IMR-90 (cell line): ENCODE data around the gene TP53BP2. TPM values are rescaled to one million over a fixed set of nuclear protein-coding genes. Genes with fewer than 3 reads are reported as not detected.

Source experiments
- ATAC-seq: fragments of 200-7000 bp; cut with Tn5 transposase; 2 replicates; pipeline ENCODE4 v1.9.1; 2020; ENCODE audit warnings: low read depth, mild to moderate bottlenecking, moderate library complexity
- BruUV-seq: library from RNA; stranded (reverse); fragments of 400-500 nt; replicated peaks from 2 replicates; lab custom pipeline; 2021; lab: Mats Ljungman, UMichigan
- CTCF ChIA-PET: fragments of 300-600 bp; formaldehyde crosslinking; extraction: SDS; loops from one replicate; lab custom pipeline; 2021; ENCODE audit warnings: antibody characterized with exemption; lab: Yijun Ruan, JAX
- POLR2A ChIA-PET: fragments of 300-600 bp; sonication (Branson Sonifier 250); formaldehyde crosslinking; loops from one replicate; lab custom pipeline; 2022; ENCODE audit warnings: antibody characterized with exemption; ENCODE audit not compliant: unreplicated experiment; lab: Charles Lee
- DNase-seq: peaks from one replicate; pipeline ENCODE4 v3.0.0; 2013
- H2AFZ ChIP-seq: replicated peaks from 2 replicates; pipeline ENCODE3; 2013; ENCODE audit warnings: low read length, mild to moderate bottlenecking; ENCODE audit not compliant: poor library complexity
- H2AK5ac ChIP-seq: 2 replicates; pipeline ENCODE4 v1.6.1; 2013; ENCODE audit warnings: low read depth, low read length, inconsistent platforms
- H2AK9ac ChIP-seq: replicated peaks from 2 replicates; pipeline ENCODE3; 2013; ENCODE audit warnings: mild to moderate bottlenecking, low read depth, low read length, moderate library complexity; ENCODE audit not compliant: poor library complexity
- H2BK120ac ChIP-seq: 2 replicates; pipeline ENCODE4 v1.6.1; 2013; ENCODE audit warnings: low read depth, low read length, inconsistent platforms
- H2BK15ac ChIP-seq: 3 replicates; pipeline ENCODE4 v1.6.1; 2013; ENCODE audit warnings: low read depth, low read length, inconsistent platforms
- H2BK20ac ChIP-seq: 2 replicates; pipeline ENCODE4 v1.6.1; 2013; ENCODE audit warnings: low read depth, mild to moderate bottlenecking, inconsistent platforms, low read length, moderate library complexity
- H2BK5ac ChIP-seq: 2 replicates; pipeline ENCODE4 v1.6.1; 2013; ENCODE audit warnings: mild to moderate bottlenecking, low read depth, low read length, inconsistent platforms; ENCODE audit not compliant: poor library complexity, severe bottlenecking
- H3K14ac ChIP-seq: replicated peaks from 2 replicates; pipeline ENCODE4 v1.6.1; 2013; ENCODE audit warnings: low read depth, low read length, inconsistent platforms
- H3K18ac ChIP-seq: 2 replicates; pipeline ENCODE4 v1.6.1; 2013; ENCODE audit warnings: low read depth, low read length, control low read depth
- H3K23ac ChIP-seq: 2 replicates; pipeline ENCODE4 v1.6.1; 2013; ENCODE audit warnings: low read depth, low read length, inconsistent platforms
- H3K27ac ChIP-seq: 2 replicates; pipeline ENCODE4 v1.5.1; 2013; ENCODE audit warnings: mild to moderate bottlenecking, control low read depth, low read length; ENCODE audit not compliant: insufficient read depth
- H3K27me3 ChIP-seq: 2 replicates; pipeline ENCODE4 v1.6.1; 2013; ENCODE audit warnings: low read length; ENCODE audit not compliant: control insufficient read depth, insufficient read depth
- H3K36me3 ChIP-seq: 2 replicates; pipeline ENCODE4 v1.6.1; 2013; ENCODE audit warnings: low read length, mixed read lengths; ENCODE audit not compliant: control insufficient read depth, insufficient read depth
- H3K4ac ChIP-seq: 2 replicates; pipeline ENCODE4 v1.6.1; 2013; ENCODE audit warnings: low read depth, low read length, inconsistent platforms
- H3K4me1 ChIP-seq: 2 replicates; pipeline ENCODE4 v1.6.1; 2013; ENCODE audit warnings: low read length, mixed read lengths; ENCODE audit not compliant: control insufficient read depth, insufficient read depth
- H3K4me2 ChIP-seq: 2 replicates; pipeline ENCODE4 v1.6.1; 2013; ENCODE audit warnings: low read depth, mild to moderate bottlenecking, control low read depth, low read length, moderate library complexity
- H3K4me3 ChIP-seq: 2 replicates; pipeline ENCODE4 v1.5.1; 2013; ENCODE audit warnings: low read depth, mild to moderate bottlenecking, control low read depth, low read length, moderate library complexity; ENCODE audit not compliant: insufficient read depth
- H3K56ac ChIP-seq: 2 replicates; pipeline ENCODE4 v1.6.1; 2013; ENCODE audit warnings: low read length, inconsistent platforms; ENCODE audit not compliant: insufficient read depth; ENCODE audit errors: extremely low read depth
- H3K79me1 ChIP-seq, 2 experiments: 2 replicates each; pipeline ENCODE4 v1.6.1; 2013; ENCODE audit warnings: low read length in 2 of 2, inconsistent platforms in 1 of 2, low read depth in 1 of 2
- H3K9ac ChIP-seq: 2 replicates; pipeline ENCODE4 v1.6.1; 2013; ENCODE audit warnings: low read depth, low read length, control low read depth
- H3K9me1 ChIP-seq: 2 replicates; pipeline ENCODE4 v1.6.1; 2013; ENCODE audit warnings: low read length, inconsistent platforms; ENCODE audit not compliant: insufficient read depth
- H3K9me3 ChIP-seq: 2 replicates; pipeline ENCODE4 v1.6.1; 2013; ENCODE audit warnings: low read length; ENCODE audit not compliant: control insufficient read depth, insufficient read depth
- H4K20me1 ChIP-seq: 2 replicates; pipeline ENCODE4 v1.6.1; 2013; ENCODE audit warnings: low read length, inconsistent platforms; ENCODE audit not compliant: insufficient read depth
- H4K5ac ChIP-seq: 2 replicates; pipeline ENCODE4 v1.6.1; 2013; ENCODE audit warnings: mild to moderate bottlenecking, low read depth, low read length, control low read depth
- H4K8ac ChIP-seq, 2 experiments: 2 replicates each; pipeline ENCODE4 v1.6.1; 2013; ENCODE audit warnings: low read depth in 2 of 2, low read length in 2 of 2, control low read depth in 1 of 2, inconsistent platforms in 1 of 2
- H4K91ac ChIP-seq: 2 replicates; pipeline ENCODE4 v1.6.1; 2013; ENCODE audit warnings: low read depth, low read length, inconsistent platforms; ENCODE audit not compliant: insufficient read depth
- BHLHE40 ChIP-seq: fragments of 150-350 bp; IDR thresholded peaks from 2 replicates; pipeline ENCODE4 v1.6.1; 2016; ENCODE audit warnings: mild to moderate bottlenecking, low read depth, low read length
- CEBPB ChIP-seq: IDR thresholded peaks from 2 replicates; pipeline ENCODE4 v1.6.1; 2012; ENCODE audit warnings: low read depth, low read length, improper control_type of control experiment
- CHD1 ChIP-seq: IDR thresholded peaks from 2 replicates; pipeline ENCODE4 v1.6.1; 2012; ENCODE audit warnings: low read depth, low read length, improper control_type of control experiment
- FOS ChIP-seq: fragments of 150-350 bp; IDR thresholded peaks from 2 replicates; pipeline ENCODE4 v1.6.1; 2016; ENCODE audit warnings: low read depth, low read length
- MAFK ChIP-seq: IDR thresholded peaks from 2 replicates; pipeline ENCODE4 v1.6.1; 2012; ENCODE audit warnings: low read depth, low read length, improper control_type of control experiment
- MAZ ChIP-seq: IDR thresholded peaks from 2 replicates; pipeline ENCODE4 v1.6.1; 2012; ENCODE audit warnings: low read depth, mild to moderate bottlenecking, low read length, improper control_type of control experiment, moderate library complexity, borderline replicate concordance
- NFE2L2 ChIP-seq: fragments of 150-350 bp; IDR thresholded peaks from 2 replicates; pipeline ENCODE4 v1.6.1; 2016; ENCODE audit warnings: low read depth, mild to moderate bottlenecking, low read length
- POLR2A ChIP-seq: IDR thresholded peaks from 2 replicates; pipeline ENCODE4 v1.6.1; 2012; ENCODE audit warnings: mild to moderate bottlenecking, low read depth, low read length
- RAD21 ChIP-seq: IDR thresholded peaks from 2 replicates; pipeline ENCODE4 v1.6.1; 2012; ENCODE audit warnings: low read length, improper control_type of control experiment
- RCOR1 ChIP-seq: IDR thresholded peaks from 2 replicates; pipeline ENCODE4 v1.6.1; 2012; ENCODE audit warnings: mild to moderate bottlenecking, low read length, improper control_type of control experiment; ENCODE audit not compliant: insufficient replicate concordance
- RFX5 ChIP-seq: IDR thresholded peaks from 2 replicates; pipeline ENCODE4 v1.8.0; 2012; ENCODE audit warnings: low read depth, mild to moderate bottlenecking, low read length, moderate library complexity
- SMC3 ChIP-seq: fragments of 150-350 bp; IDR thresholded peaks from 2 replicates; pipeline ENCODE4 v1.6.1; 2016; ENCODE audit warnings: low read depth, mild to moderate bottlenecking, antibody characterized with exemption, low read length, moderate library complexity
- USF2 ChIP-seq: fragments of 150-350 bp; IDR thresholded peaks from 2 replicates; pipeline ENCODE4 v1.6.1; 2017; ENCODE audit warnings: mild to moderate bottlenecking, antibody characterized with exemption, low read length, low read depth
- WGBS, 2 experiments: methylation state at CpG; one replicate each; pipeline versions ENCODE4 v1.1.5 to v1.1.7; 2013; ENCODE audit warnings: missing lambda C conversion rate in 2 of 2; ENCODE audit not compliant: insufficient read length in 1 of 2; ENCODE audit errors: extremely low coverage in 2 of 2; 5-methylcytosine and 5-hydroxymethylcytosine counted together
- dilution Hi-C: fragments of 300-500 bp; cut with HindIII; formaldehyde crosslinking; loops from one replicate; pipeline ENCODE4 v1.14.3; 2018; ENCODE audit warnings: low sequenced_read_pairs; ENCODE audit not compliant: unreplicated experiment
- in situ Hi-C: fragments of 300-500 bp; cut with MboI; formaldehyde crosslinking; loops from 3 replicates; pipeline ENCODE4 v1.14.3; 2019; ENCODE audit warnings: low sequenced_read_pairs, inconsistent platforms, mixed read lengths
- intact Hi-C: fragments of 100-400 bp; cut with micrococcal nuclease; formaldehyde crosslinking; loops from 2 replicates; pipeline ENCODE4 v1.10.0; 2022
- polyA plus RNA-seq, 3 experiments: library from polyadenylated mRNA; depleted of rRNA; stranded (reverse); fragments of >200 nt; gene quantifications; 2 replicates each; pipeline ENCODE4 v1.2.3, GENCODE V29; 2012; ENCODE audit warnings: low replicate concordance in 1 of 3
- total RNA-seq: library from RNA; depleted of rRNA; stranded (reverse); fragments of >200 nt; gene quantifications from 2 replicates; pipeline ENCODE4 v1.2.3, GENCODE V29; 2012
- TF ChIP-seq, protein P1 (sequence below): fragments of 150-350 bp; IDR thresholded peaks from 2 replicates; pipeline ENCODE4 v1.6.1; 2016; ENCODE audit warnings: low read depth, mild to moderate bottlenecking, low read length, moderate library complexity, borderline replicate concordance
- TF ChIP-seq, protein P2 (sequence below): conservative IDR thresholded peaks from 2 replicates; pipeline ENCODE4 v1.5.1; 2012; ENCODE audit warnings: mild to moderate bottlenecking, low read depth, low read length, improper control_type of control experiment

TP53BP2 gene
- total and polyA plus RNA-seq, 2 of the 4 experiments (the other 2 are of a cell fraction): 19.9 to 35.0 TPM

DNA sequence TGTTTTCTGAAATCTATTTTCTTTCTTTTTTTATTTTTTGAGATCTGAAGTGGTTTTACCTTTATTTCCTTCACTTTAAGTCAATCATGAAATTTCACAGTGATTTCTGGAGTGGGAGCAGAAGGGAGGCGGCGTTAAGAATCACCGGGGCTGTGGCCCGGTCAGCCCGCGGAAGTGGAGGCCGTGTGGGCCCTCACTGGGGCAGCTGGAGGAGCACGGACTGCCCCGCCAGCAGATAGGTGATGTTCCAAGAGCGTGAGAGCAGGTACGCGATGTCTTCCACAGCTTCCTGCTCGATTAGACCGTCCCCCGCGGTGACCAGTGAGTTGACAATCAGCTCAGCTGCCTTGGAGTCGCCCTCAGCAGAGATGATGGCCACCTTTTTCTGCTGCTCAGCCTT lies 10.6 kb upstream of the TP53BP2 start:
- Histone ChIP-seq H3K9ac (no peak overlapping the region), H4K20me1 (no peaks in the 10 kb centered on the region), H3K27ac (no peak overlapping the region), H3K18ac (no peak overlapping the region), H4K91ac (no peak overlapping the region), H3K23ac (no peak overlapping the region), H3K4me3 (no peak overlapping the region), H3K79me1 (no peaks in the 10 kb centered on the region), H3K9me1 (peaks cover 5% of the 10 kb centered on the region; the same call in 1 of the 2 replicates), H2AFZ (no peak overlapping the region), H3K27me3 (peaks cover 15% of the 10 kb centered on the region), H4K5ac (no peak overlapping the region), H2BK20ac (no peak overlapping the region), H2AK5ac (no peak overlapping the region), H2BK15ac (no peak overlapping the region), H3K4me1 (peaks cover 4% of the 10 kb centered on the region), H3K56ac (no peak overlapping the region), H4K8ac (no peak overlapping the region), H3K36me3 (no peaks in the 10 kb centered on the region), H2BK120ac (no peak overlapping the region), H2BK5ac (no peak overlapping the region), H3K14ac (no peak overlapping the region), H2AK9ac (no peak overlapping the region), H3K9me3 (no peaks in the 10 kb centered on the region), H3K4me2 (no peak overlapping the region), H3K4ac (no peak overlapping the region)
- in situ Hi-C loops: no loop called here
- intact Hi-C loops: no loop called here
- ChIA-PET CTCF (no interaction called here), POLR2A (no interaction called here)
- DNase-seq: no peak
- no peak for ATAC-seq
- TF ChIP-seq RFX5: no peak
- no peak for TF ChIP-seq RAD21
- no peak for TF ChIP-seq FOS
- no peak for TF ChIP-seq MAFK
- TF ChIP-seq, protein P1, sequence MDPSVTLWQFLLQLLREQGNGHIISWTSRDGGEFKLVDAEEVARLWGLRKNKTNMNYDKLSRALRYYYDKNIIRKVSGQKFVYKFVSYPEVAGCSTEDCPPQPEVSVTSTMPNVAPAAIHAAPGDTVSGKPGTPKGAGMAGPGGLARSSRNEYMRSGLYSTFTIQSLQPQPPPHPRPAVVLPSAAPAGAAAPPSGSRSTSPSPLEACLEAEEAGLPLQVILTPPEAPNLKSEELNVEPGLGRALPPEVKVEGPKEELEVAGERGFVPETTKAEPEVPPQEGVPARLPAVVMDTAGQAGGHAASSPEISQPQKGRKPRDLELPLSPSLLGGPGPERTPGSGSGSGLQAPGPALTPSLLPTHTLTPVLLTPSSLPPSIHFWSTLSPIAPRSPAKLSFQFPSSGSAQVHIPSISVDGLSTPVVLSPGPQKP: no peak
- no peak for TF ChIP-seq MAZ
- no peak for TF ChIP-seq CHD1
- TF ChIP-seq SMC3: no peak
- TF ChIP-seq, protein P2, sequence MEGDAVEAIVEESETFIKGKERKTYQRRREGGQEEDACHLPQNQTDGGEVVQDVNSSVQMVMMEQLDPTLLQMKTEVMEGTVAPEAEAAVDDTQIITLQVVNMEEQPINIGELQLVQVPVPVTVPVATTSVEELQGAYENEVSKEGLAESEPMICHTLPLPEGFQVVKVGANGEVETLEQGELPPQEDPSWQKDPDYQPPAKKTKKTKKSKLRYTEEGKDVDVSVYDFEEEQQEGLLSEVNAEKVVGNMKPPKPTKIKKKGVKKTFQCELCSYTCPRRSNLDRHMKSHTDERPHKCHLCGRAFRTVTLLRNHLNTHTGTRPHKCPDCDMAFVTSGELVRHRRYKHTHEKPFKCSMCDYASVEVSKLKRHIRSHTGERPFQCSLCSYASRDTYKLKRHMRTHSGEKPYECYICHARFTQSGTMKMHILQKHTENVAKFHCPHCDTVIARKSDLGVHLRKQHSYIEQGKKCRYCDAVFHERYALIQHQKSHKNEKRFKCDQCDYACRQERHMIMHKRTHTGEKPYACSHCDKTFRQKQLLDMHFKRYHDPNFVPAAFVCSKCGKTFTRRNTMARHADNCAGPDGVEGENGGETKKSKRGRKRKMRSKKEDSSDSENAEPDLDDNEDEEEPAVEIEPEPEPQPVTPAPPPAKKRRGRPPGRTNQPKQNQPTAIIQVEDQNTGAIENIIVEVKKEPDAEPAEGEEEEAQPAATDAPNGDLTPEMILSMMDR: no peak
- TF ChIP-seq RCOR1: no peak
- TF ChIP-seq NFE2L2: no peak
- no peak for TF ChIP-seq POLR2A
- no peak for TF ChIP-seq CEBPB
- TF ChIP-seq BHLHE40: no peak
- TF ChIP-seq USF2: no peak
- BruUV-seq: no TSS peak
- WGBS, 2 experiments: 90% methylated on average over 11 of the region's 17 CpGs; no CpG with 5 or more reads in 1 of the 2 experiments
- dilution Hi-C loops: no loop called here
